PFSK-1 (cell line): ENCODE measurements around the gene DCAF5.

Source experiments
- POLR2AphosphoS5 ChIP-seq: IDR thresholded peaks from 2 replicates; pipeline ENCODE4 v1.6.1; 2012; ENCODE audit warnings: low read depth, mild to moderate bottlenecking, control low read depth, low read length, moderate library complexity
- TF ChIP-seq, protein P1 (sequence below), 2 experiments: IDR thresholded peaks; 2 replicates each; pipeline versions ENCODE4 v1.6.1 to v1.8.0; 2011 to 2012; ENCODE audit warnings: low read depth in 2 of 2, low read length in 2 of 2, control low read depth in 1 of 2, inconsistent platforms in 1 of 2, mild to moderate bottlenecking in 1 of 2, moderate library complexity in 1 of 2; ENCODE audit not compliant: insufficient read depth in 1 of 2

DNA sequence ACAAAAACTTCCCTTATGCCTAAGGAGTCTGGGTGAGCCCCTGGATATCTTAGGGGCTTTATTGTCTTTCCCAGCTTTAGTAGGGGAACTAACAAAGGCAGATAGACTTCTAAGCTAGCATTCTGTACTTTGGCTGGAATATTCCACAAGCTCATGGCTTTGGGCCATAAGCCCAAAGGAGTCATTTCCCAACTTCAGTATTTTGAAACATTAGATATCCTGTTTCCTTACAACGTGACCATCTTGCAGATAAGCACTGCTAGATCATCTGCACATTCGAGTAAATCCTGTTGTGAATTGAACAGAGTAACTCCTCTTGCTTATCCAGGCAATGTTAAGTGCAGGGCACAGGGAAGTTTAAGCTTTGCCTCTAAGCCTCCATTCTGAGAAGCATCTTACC is 103.2 kb downstream of the DCAF5 start:
- no peak for TF ChIP-seq POLR2AphosphoS5
- TF ChIP-seq, protein P1, sequence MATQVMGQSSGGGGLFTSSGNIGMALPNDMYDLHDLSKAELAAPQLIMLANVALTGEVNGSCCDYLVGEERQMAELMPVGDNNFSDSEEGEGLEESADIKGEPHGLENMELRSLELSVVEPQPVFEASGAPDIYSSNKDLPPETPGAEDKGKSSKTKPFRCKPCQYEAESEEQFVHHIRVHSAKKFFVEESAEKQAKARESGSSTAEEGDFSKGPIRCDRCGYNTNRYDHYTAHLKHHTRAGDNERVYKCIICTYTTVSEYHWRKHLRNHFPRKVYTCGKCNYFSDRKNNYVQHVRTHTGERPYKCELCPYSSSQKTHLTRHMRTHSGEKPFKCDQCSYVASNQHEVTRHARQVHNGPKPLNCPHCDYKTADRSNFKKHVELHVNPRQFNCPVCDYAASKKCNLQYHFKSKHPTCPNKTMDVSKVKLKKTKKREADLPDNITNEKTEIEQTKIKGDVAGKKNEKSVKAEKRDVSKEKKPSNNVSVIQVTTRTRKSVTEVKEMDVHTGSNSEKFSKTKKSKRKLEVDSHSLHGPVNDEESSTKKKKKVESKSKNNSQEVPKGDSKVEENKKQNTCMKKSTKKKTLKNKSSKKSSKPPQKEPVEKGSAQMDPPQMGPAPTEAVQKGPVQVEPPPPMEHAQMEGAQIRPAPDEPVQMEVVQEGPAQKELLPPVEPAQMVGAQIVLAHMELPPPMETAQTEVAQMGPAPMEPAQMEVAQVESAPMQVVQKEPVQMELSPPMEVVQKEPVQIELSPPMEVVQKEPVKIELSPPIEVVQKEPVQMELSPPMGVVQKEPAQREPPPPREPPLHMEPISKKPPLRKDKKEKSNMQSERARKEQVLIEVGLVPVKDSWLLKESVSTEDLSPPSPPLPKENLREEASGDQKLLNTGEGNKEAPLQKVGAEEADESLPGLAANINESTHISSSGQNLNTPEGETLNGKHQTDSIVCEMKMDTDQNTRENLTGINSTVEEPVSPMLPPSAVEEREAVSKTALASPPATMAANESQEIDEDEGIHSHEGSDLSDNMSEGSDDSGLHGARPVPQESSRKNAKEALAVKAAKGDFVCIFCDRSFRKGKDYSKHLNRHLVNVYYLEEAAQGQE (IDR thresholded peaks at IDR 0.05; ENCODE audit: insufficient read depth in 1 of 2, low read depth in 2 of 2, low read length in 2 of 2): no peak
